Naive B cell (primary cell): ENCODE data around the gene PDZD4. TPM values are rescaled to one million over a fixed set of nuclear protein-coding genes. Genes with fewer than 3 reads are reported as not detected.
A peak's percentile ranks its signal among the peaks of the same experiment; 100 is the strongest.

ENCODE experiments used
- ATAC-seq, 2 donors: fragments of 150-1000 bp; cut with Tn5 transposase; 2 replicates each; pipeline ENCODE4 v1.10.0; 2021; ENCODE audit warnings: low read depth in 2 of 2, mild to moderate bottlenecking in 2 of 2, moderate library complexity in 2 of 2
- DNase-seq: peaks from one replicate; pipeline ENCODE4 v3.0.0; 2022
- H3K27ac Mint-ChIP-seq, 6 donors: one replicate each; pipeline ENCODE4 v1.8.0; 2020 to 2022; ENCODE audit warnings: mild to moderate bottlenecking in 6 of 6, mixed read lengths in 6 of 6, moderate library complexity in 5 of 6, inconsistent platforms in 2 of 6
- H3K27me3 Mint-ChIP-seq, 3 donors: one replicate each; pipeline ENCODE4 v1.8.0; 2021 to 2022; ENCODE audit warnings: mixed read lengths in 3 of 3, mild to moderate bottlenecking in 1 of 3
- H3K36me3 Mint-ChIP-seq, 2 donors: one replicate each; pipeline ENCODE4 v1.8.0; 2020 to 2022; ENCODE audit warnings: mixed read lengths in 2 of 2, inconsistent platforms in 1 of 2, mild to moderate bottlenecking in 1 of 2
- H3K4me1 Mint-ChIP-seq, 3 donors: one replicate each; pipeline ENCODE4 v1.8.0; 2020 to 2022; ENCODE audit warnings: mixed read lengths in 3 of 3, inconsistent platforms in 1 of 3, mild to moderate bottlenecking in 1 of 3, moderate library complexity in 1 of 3
- H3K4me3 Mint-ChIP-seq, 8 donors: one replicate each; pipeline ENCODE4 v1.8.0; 2020 to 2022; ENCODE audit warnings: mild to moderate bottlenecking in 8 of 8, mixed read lengths in 8 of 8, moderate library complexity in 8 of 8, inconsistent platforms in 2 of 8
- H3K9me3 Mint-ChIP-seq, 7 donors: one replicate each; pipeline ENCODE4 v1.8.0; 2020 to 2022; ENCODE audit warnings: mixed read lengths in 7 of 7, mild to moderate bottlenecking in 5 of 7, inconsistent platforms in 2 of 7, moderate library complexity in 1 of 7
- polyA plus RNA-seq, 6 donors: library from polyadenylated mRNA; unstranded; fragments of 300-500 nt; fragmentation: Illumina TruSeq; gene quantifications; one replicate each; pipeline ENCODE4 v1.2.3, GENCODE V29; 2021; ENCODE audit warnings: low read depth in 6 of 6

PDZD4 gene
- polyA plus RNA-seq, 6 donors from 2014 or later = 0.38 TPM; not detected in 5

- peaks cover 6 to 10% (median 10%) of the 10 kb centered on the region in 3 donors for H3K4me1 Mint-ChIP-seq
- H3K4me3 Mint-ChIP-seq = peak within 1 kb of the TSS in 1 of 8 donors; percentile 48
- H3K27ac Mint-ChIP-seq = peak within 1 kb of the TSS in 2 of 6 donors; percentile 3 to 32
- ATAC-seq (no peak), DNase-seq (no peak)
- H3K36me3 Mint-ChIP-seq = no peaks in the 10 kb centered on the region
- no peaks in the 10 kb centered on the region for H3K9me3 Mint-ChIP-seq
- H3K27me3 Mint-ChIP-seq = peaks cover 7 to 15% (median 12%) of the 10 kb centered on the region in 3 donors
Measured at GRCh38 chrX:153780678-153781427, 49.5 kb downstream of the PDZD4 start, which contains the start of gene SRPK3. TSS of gene SRPK3 (plus strand) at chrX:153781041. CDS start at chrX:153781087, 46 bp downstream.

- H3K27me3 Mint-ChIP-seq = peaks cover 7 to 15% (median 12%) of the 10 kb centered on the region in 3 donors
- peak overlapping the region in 2 of 6 donors; percentile 3 to 52 for H3K27ac Mint-ChIP-seq
- ATAC-seq (no peak), DNase-seq (no peak)
- H3K4me1 Mint-ChIP-seq = peaks cover 6 to 10% (median 10%) of the 10 kb centered on the region in 3 donors
- no peaks in the 10 kb centered on the region for H3K36me3 Mint-ChIP-seq
- H3K9me3 Mint-ChIP-seq = no peaks in the 10 kb centered on the region
- peak overlapping the region in 1 of 8 donors; percentile 48 for H3K4me3 Mint-ChIP-seq
Measured at GRCh38 chrX:153779891-153780677, 50.3 kb downstream of the PDZD4 start.

- peaks cover 6 to 10% (median 10%) of the 10 kb centered on the region in 3 donors for H3K4me1 Mint-ChIP-seq
- H3K4me3 Mint-ChIP-seq = no peak overlapping the region
- no peak overlapping the region for H3K27ac Mint-ChIP-seq
- H3K36me3 Mint-ChIP-seq = no peaks in the 10 kb centered on the region
- H3K27me3 Mint-ChIP-seq = peaks cover 7 to 15% (median 12%) of the 10 kb centered on the region in 3 donors
- DNase-seq (no peak), ATAC-seq (no peak)
- H3K9me3 Mint-ChIP-seq = no peaks in the 10 kb centered on the region
Measured at GRCh38 chrX:153778684-153779101, 51.7 kb downstream of the PDZD4 start.

- no peaks in the 10 kb centered on the region for H3K9me3 Mint-ChIP-seq
- H3K4me1 Mint-ChIP-seq = peaks cover 6 to 10% (median 6%) of the 10 kb centered on the region in 3 donors
- DNase-seq (no peak), ATAC-seq (no peak)
- no peak overlapping the region for H3K4me3 Mint-ChIP-seq
- no peak overlapping the region for H3K27ac Mint-ChIP-seq
- peaks cover 7 to 15% (median 12%) of the 10 kb centered on the region in 3 donors for H3K27me3 Mint-ChIP-seq
- no peaks in the 10 kb centered on the region for H3K36me3 Mint-ChIP-seq
Measured at GRCh38 chrX:153778181-153778580, 52.2 kb downstream of the PDZD4 start.

GRCh38 chrX:153777261-153778090 is 52.9 kb downstream of the PDZD4 start:
- Mint-ChIP-seq H3K4me3 (no peak overlapping the region), H3K36me3 (no peaks in the 10 kb centered on the region), H3K27ac (no peak overlapping the region), H3K9me3 (no peaks in the 10 kb centered on the region), H3K4me1 (peaks cover 6 to 10% (median 6%) of the 10 kb centered on the region in 3 donors), H3K27me3 (peaks cover 7 to 15% (median 12%) of the 10 kb centered on the region in 3 donors)
- DNase-seq (no peak), ATAC-seq (no peak)

- peaks cover 7 to 15% (median 12%) of the 10 kb centered on the region in 3 donors for H3K27me3 Mint-ChIP-seq
- no peaks in the 10 kb centered on the region for H3K36me3 Mint-ChIP-seq
- no peak overlapping the region for H3K27ac Mint-ChIP-seq
- H3K4me1 Mint-ChIP-seq = peaks cover 6 to 10% (median 6%) of the 10 kb centered on the region in 3 donors
- ATAC-seq = no peak
- H3K9me3 Mint-ChIP-seq = no peaks in the 10 kb centered on the region
- DNase-seq = no peak
- H3K4me3 Mint-ChIP-seq = no peak overlapping the region
Measured at GRCh38 chrX:153776611-153777045, 53.7 kb downstream of the PDZD4 start.

GRCh38 chrX:153776120-153776599 is 54.2 kb downstream of the PDZD4 start:
- H3K27me3 Mint-ChIP-seq = peaks cover 7 to 15% (median 12%) of the 10 kb centered on the region in 3 donors
- DNase-seq = no peak
- ATAC-seq = no peak
- peak overlapping the region in 1 of 8 donors; percentile 12 for H3K4me3 Mint-ChIP-seq
- no peak overlapping the region for H3K27ac Mint-ChIP-seq
- peaks cover 6 to 10% (median 6%) of the 10 kb centered on the region in 3 donors for H3K4me1 Mint-ChIP-seq
- H3K36me3 Mint-ChIP-seq = no peaks in the 10 kb centered on the region
- H3K9me3 Mint-ChIP-seq = no peaks in the 10 kb centered on the region

GRCh38 chrX:153775293-153776119 is 54.8 kb downstream of the PDZD4 start:
- Mint-ChIP-seq H3K36me3 (no peaks in the 10 kb centered on the region), H3K4me1 (peaks cover 6 to 10% (median 6%) of the 10 kb centered on the region in 3 donors), H3K9me3 (no peaks in the 10 kb centered on the region), H3K27ac (no peak overlapping the region), H3K27me3 (peaks cover 7 to 15% (median 11%) of the 10 kb centered on the region in 3 donors), H3K4me3 (no peak overlapping the region)
- ATAC-seq (no peak), DNase-seq (no peak)

- no peak for ATAC-seq
- Mint-ChIP-seq H3K27ac (no peak overlapping the region), H3K4me1 (peaks cover 0 to 2% (median 0%) of the 10 kb centered on the region in 3 donors), H3K36me3 (no peaks in the 10 kb centered on the region), H3K4me3 (no peak overlapping the region), H3K9me3 (no peaks in the 10 kb centered on the region), H3K27me3 (peaks cover 1 to 9% (median 8%) of the 10 kb centered on the region in 3 donors)
- DNase-seq = no peak
Measured at GRCh38 chrX:153774576-153775292, 55.6 kb downstream of the PDZD4 start.

GRCh38 chrX:153773741-153774575 is 56.4 kb downstream of the PDZD4 start:
- DNase-seq = no peak
- no peak overlapping the region for H3K27ac Mint-ChIP-seq
- H3K36me3 Mint-ChIP-seq = no peaks in the 10 kb centered on the region
- no peaks in the 10 kb centered on the region for H3K9me3 Mint-ChIP-seq
- no peaks in the 10 kb centered on the region for H3K4me1 Mint-ChIP-seq
- H3K27me3 Mint-ChIP-seq = peaks cover 0 to 8% (median 5%) of the 10 kb centered on the region in 3 donors
- no peak for ATAC-seq
- H3K4me3 Mint-ChIP-seq = no peak overlapping the region

GRCh38 chrX:153773218-153773611 is 57.1 kb downstream of the PDZD4 start:
- no peak for ATAC-seq
- peaks cover 0 to 8% (median 3%) of the 10 kb centered on the region in 3 donors for H3K27me3 Mint-ChIP-seq
- no peak overlapping the region for H3K4me3 Mint-ChIP-seq
- H3K36me3 Mint-ChIP-seq = no peaks in the 10 kb centered on the region
- DNase-seq = no peak
- no peak overlapping the region for H3K27ac Mint-ChIP-seq
- no peaks in the 10 kb centered on the region for H3K9me3 Mint-ChIP-seq
- H3K4me1 Mint-ChIP-seq = peaks cover 0 to 2% (median 0%) of the 10 kb centered on the region in 3 donors
